GM11168 (cell line): ENCODE measurements around the gene GOLM1.

Source experiments
- in situ Hi-C: fragments of 300-500 bp; cut with MboI; formaldehyde crosslinking; loops from one replicate; pipeline ENCODE4 v1.12.0; 2022; ENCODE audit warnings: low sequenced_read_pairs; ENCODE audit not compliant: unreplicated experiment

The GOLM1 gene

GRCh38 chr9:86005253-86005775 lies 94.0 kb downstream of the GOLM1 start:
- in situ Hi-C loops: no loop called here

- in situ Hi-C loops: no loop called here
Observed at GRCh38 chr9:85995599-85995998, 103.8 kb downstream of the GOLM1 start.

- in situ Hi-C loops: no loop called here
Observed at GRCh38 chr9:85995097-85995496, 104.3 kb downstream of the GOLM1 start.

- in situ Hi-C loops: no loop called here
Observed at GRCh38 chr9:85994191-85994590, 105.2 kb downstream of the GOLM1 start.

- in situ Hi-C loops: no loop called here
Observed at GRCh38 chr9:85987236-85987635, 112.1 kb downstream of the GOLM1 start.

GRCh38 chr9:85984457-85984856 lies 114.9 kb downstream of the GOLM1 start:
- in situ Hi-C loops: no loop called here

- in situ Hi-C loops: no loop called here
Observed at GRCh38 chr9:85981369-85981768, 118.0 kb downstream of the GOLM1 start.

- in situ Hi-C loops: no loop called here
Observed at GRCh38 chr9:85978496-85978895, 120.9 kb downstream of the GOLM1 start.
